ENCODE results near the gene GALNS. TPM values are rescaled to one million over a fixed set of nuclear protein-coding genes. Genes with fewer than 3 reads are reported as not detected.

The GALNS gene
- total and polyA plus RNA-seq, 2 of the 13 experiments (the other 11 are each of a cell fraction or from before 2014, with no cell fraction given), result 9.2 to 9.8 TPM

GRCh38 chr16:88810912-88811768 lies 45.6 kb downstream of the GALNS start (continued):
- TF ChIP-seq ZNF704 (CRISPR knock-in tag; IDR thresholded peaks at IDR 0.05; ENCODE audit: borderline replicate concordance) (no peak; the same call in 1 of the 2 replicates), MLX (CRISPR knock-in tag; IDR thresholded peaks at IDR 0.05) (0 out of 2 replicates have a peak, but pooled peaks have one; percentile 41), ZC3H13 (CRISPR knock-in tag; IDR thresholded peaks at IDR 0.05) (peak; percentile 51; the same call in 1 of the 2 replicates), MTA3 (CRISPR knock-in tag; IDR thresholded peaks at IDR 0.05) (no peak), PRDM15 (CRISPR knock-in tag; IDR thresholded peaks at IDR 0.05) (no peak), ZNF607 (CRISPR knock-in tag; IDR thresholded peaks at IDR 0.05; ENCODE audit: borderline replicate concordance) (no peak), GMEB2 (CRISPR knock-in tag; IDR thresholded peaks at IDR 0.05; ENCODE audit: low read depth) (no peak), ZHX1 (CRISPR knock-in tag; IDR thresholded peaks at IDR 0.05; ENCODE audit: low read depth) (0 out of 2 replicates have a peak, but pooled peaks have one; percentile 6), ZBTB26 (CRISPR knock-in tag; IDR thresholded peaks at IDR 0.05; ENCODE audit: borderline replicate concordance) (no peak; the same call in 1 of the 2 replicates), SYNCRIP (IDR thresholded peaks at IDR 0.05; ENCODE audit: insufficient read depth, low read depth, low read length) (no peak), ZNF280B (CRISPR knock-in tag; IDR thresholded peaks at IDR 0.05; ENCODE audit: borderline replicate concordance) (no peak), ZNF460 (CRISPR knock-in tag; IDR thresholded peaks at IDR 0.05; ENCODE audit: borderline replicate concordance) (no peak), KLF15 (CRISPR knock-in tag; IDR thresholded peaks at IDR 0.05; ENCODE audit: borderline replicate concordance) (no peak)
